HG02970 (cell line): ENCODE data around the gene NFATC4.
"Not testable (repeated sequence)": the region's sequence is repeated elsewhere in the genome, so short reads cannot be mapped to it uniquely, and the experiment has no call there.

Experiments used
- ATAC-seq: cut with Tn5 transposase; IDR thresholded peaks from one replicate; pipeline ENCODE4 v1.9.1; 2021; ENCODE audit warnings: mild to moderate bottlenecking, moderate library complexity, moderate number of reproducible peaks; ENCODE audit not compliant: unreplicated experiment, low FRiP score

Gene NFATC4

GRCh38 chr14:24338843-24339242 is 29.1 kb upstream of the NFATC4 start:
- no peak for ATAC-seq

DNA sequence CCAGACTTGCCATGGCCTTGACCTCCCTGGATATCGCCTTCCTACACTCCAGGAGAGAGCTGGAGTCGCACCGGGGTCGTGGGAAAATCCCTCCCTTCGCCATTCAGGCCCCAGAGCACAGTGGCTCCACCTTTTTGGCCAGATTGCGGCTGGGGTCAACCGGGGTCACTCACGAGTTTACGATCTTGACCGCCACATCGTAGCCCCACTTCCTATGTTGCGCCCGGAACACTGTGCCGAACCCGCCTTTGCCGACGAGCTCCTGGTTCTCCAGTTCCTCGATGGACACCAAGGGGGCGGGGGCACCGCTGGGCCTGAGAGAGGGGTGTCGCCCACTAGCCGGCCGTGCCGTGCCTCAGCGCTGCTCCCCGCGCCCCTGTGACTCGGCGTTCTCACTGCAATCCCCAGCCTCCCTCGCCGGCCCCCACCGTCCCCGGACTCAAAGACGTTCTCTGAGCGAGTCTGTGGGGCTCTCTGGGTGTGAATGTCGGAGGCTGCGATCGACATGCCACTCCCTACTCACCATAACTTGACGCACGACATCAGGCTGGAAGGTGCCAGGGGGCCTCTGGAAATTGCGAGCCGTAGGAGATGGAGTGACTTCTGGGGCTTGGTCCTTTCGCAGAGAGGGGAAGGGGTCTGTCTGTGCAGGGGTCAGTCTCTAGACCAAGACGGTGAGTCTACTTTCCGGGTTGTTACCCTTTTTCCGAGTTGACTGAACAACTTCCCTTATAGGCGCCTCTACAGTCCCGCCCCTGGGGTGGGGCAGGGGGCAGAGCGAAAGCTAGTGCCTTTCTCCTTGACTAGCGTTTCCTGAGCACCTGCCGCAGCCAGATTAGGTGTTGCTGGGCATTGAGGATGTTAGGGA is 28.5 kb upstream of the NFATC4 start, which contains the start of gene RIPK3:
RIPK3 (minus strand) TSS at position 708 of the 868 bp plus-strand sequence; CDS start at position 543, 165 bp downstream.
- no peak for ATAC-seq

- ATAC-seq: no peak
Observed at GRCh38 chr14:24340606-24341005, 27.4 kb upstream of the NFATC4 start.

DNA sequence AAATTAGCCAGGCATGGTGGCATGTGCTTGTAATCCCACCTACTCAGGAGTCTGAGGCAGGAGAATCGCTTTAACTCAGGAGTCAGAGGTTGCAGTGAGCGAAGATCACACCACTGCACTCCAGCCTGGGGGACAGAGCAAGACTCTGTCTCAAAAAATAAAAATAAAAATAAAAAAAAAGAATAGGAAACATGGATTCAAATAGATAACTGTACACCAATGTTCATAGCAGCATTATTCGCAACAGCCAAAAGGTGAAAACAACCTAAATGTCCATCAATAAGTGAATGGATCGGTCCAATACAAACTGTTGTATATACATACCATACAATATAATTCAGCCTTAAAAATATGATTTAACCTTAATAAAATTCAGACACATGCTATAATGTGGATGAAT is 25.1 kb upstream of the NFATC4 start:
- ATAC-seq: no peak

GRCh38 chr14:24343795-24344660 is 24.0 kb upstream of the NFATC4 start:
- no peak for ATAC-seq

GRCh38 chr14:24347134-24347533 is 20.9 kb upstream of the NFATC4 start:
- no peak for ATAC-seq

GRCh38 chr14:24348186-24348585 is 19.8 kb upstream of the NFATC4 start:
- no peak for ATAC-seq

GRCh38 chr14:24349742-24350141 is 18.2 kb upstream of the NFATC4 start:
- ATAC-seq: no peak

- ATAC-seq: no peak
Observed at GRCh38 chr14:24351517-24351916, 16.5 kb upstream of the NFATC4 start.

DNA sequence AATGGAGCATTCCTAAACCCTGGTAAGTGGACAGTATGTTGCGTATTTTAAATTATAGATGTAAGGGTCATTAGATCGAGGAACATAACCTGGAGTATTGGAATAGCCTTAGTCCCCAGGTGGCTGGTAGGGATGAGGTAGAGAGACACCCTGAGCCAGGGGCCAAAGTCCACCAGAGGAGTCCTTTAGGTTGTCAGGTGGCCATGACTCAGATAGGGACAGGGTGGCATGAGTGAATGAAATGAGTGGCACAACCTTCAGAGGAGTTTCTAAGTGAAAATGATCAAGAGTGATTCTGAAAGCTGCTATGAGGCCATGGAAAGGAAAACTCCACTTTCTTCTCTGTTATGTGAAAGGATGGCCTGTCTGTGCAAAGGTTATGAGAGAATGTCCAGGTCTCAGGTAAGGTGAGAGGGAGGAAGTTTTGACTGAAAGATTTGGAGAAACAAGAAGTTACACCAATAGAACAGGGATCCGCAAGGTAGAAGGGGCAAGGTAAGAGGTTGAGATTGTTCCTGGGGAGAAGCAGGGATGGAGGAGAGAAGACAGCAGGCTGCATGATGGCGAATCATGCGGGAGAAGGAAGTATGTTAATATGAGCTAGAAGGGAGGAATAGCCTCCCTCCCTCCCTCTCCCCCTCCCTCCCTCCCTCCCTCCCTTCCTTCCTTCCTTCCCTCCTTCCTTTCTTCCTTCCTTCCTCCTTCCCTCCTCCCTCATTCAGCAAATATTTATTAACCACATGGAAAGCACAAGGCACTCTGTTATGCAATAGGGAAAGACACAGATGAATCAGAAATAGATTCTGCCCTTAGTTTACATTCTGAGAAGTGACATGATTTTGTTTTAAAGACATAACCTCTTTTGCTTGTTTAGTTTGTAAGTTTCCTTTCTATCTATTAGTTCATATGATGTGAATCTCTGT is 14.2 kb upstream of the NFATC4 start:
- no peak for ATAC-seq

DNA sequence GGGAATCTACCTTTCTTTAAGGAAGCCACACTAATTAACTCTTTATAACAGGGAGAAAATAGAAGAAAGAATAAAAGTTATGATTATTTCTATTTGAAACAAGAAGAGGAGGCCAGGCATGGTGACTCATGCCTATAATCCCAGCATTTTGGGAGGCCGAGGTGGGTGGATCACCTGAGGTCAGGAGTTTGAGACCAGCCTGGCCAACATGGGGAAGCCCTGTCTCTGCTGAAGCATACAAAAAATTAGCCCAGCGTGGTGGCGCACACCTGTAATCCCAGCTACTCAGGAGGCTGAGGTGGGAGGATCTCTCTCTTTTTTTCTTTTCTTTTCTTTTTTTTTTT is 13.5 kb upstream of the NFATC4 start:
- not testable (repeated sequence) for ATAC-seq

GRCh38 chr14:24355009-24355408 is 13.0 kb upstream of the NFATC4 start:
- no peak for ATAC-seq

DNA sequence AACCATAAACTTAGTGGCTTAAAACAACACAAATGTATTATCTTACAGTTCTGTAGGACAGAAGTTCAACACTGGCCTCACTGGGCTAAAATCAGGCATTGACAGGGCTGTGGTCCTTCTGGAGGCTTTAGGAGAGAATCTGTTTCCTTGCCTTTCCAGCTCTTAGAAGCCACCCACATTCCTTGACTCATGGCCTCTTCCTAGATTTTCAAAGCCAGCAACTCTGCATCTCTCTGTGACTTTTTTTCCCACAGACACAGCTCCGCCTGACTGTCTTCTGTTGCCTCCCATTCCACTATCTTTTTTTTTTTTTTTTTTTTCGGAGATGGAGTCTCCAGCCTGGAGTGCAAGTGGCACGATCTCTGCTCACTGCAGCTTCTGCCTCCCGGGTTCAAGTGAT is 11.8 kb upstream of the NFATC4 start:
- no peak for ATAC-seq

- no peak for ATAC-seq
Observed at GRCh38 chr14:24360281-24360680, 7.7 kb upstream of the NFATC4 start.

DNA sequence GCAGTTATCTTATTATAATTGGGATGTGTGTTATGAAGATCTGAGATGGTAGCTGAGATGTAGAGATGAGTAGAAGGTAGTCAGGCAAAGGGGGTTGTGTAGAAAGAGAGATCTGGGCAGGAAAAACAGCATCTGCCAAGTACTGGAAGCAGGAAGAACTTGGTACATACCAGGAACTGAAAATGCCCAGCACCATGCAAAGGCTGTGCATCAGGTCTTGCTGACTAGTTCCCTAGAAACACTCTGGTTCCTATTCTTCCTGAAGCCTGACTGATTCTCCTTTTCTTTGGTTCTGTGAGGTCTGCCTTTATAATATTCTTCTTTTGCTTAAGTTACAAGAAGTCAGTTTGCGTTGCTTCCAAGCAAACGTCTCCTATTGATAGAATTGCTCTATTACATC is 6.7 kb upstream of the NFATC4 start:
- ATAC-seq: no peak

DNA sequence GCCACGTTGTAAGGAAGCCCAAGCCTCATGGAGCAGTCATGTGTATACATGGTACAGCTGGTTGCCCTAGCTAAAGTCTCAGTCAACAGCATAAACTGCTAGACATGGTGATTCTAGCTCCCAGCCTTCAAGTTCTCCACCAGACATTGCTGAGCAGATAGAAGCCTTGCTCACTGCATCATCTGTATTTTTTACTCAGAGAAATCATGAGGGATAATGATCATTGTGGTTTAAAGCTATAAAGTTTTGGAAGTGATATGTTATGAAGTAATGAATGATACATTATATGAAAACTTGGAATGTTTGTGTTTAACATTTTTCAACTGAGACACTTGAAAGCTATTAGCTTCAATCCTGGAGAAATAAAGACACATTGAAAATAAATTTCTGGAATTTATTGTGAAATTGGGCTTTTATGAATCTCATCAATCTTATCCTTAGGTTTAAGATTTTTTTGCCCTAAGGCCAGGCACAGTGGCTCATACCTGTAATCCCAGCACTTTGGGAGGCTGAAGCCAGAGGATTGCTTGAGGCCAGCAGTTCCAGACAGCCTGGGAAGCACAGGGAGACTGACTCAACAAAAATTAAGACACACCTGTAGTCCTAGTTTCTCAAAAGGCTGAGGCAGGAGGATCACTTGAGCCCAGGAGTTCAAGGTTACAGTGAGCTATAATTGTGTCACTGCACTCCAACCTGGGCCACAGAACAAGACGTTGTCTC is 5.6 kb upstream of the NFATC4 start:
- no peak for ATAC-seq

DNA sequence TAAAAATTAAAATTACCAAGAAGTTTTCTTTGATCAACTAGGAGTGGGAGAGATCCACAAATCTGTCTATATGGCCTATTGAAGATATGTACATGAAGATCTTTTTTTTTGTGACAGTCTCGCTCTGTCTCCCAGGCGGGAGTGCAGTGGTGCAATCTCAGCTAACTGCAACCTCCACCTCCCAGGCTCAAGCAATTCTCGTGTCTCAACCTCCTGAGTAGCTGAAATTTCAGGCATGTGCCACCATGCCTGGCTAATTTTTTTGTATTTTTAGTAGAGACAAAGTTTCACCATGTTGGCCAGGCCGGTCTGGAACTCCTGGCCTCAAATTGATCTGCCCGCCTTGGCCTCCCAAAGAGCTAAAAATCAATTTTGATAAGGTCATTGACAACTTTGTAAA is 4.6 kb upstream of the NFATC4 start:
- no peak for ATAC-seq

- ATAC-seq: no peak
Observed at GRCh38 chr14:24364841-24365240, 3.1 kb upstream of the NFATC4 start.

DNA sequence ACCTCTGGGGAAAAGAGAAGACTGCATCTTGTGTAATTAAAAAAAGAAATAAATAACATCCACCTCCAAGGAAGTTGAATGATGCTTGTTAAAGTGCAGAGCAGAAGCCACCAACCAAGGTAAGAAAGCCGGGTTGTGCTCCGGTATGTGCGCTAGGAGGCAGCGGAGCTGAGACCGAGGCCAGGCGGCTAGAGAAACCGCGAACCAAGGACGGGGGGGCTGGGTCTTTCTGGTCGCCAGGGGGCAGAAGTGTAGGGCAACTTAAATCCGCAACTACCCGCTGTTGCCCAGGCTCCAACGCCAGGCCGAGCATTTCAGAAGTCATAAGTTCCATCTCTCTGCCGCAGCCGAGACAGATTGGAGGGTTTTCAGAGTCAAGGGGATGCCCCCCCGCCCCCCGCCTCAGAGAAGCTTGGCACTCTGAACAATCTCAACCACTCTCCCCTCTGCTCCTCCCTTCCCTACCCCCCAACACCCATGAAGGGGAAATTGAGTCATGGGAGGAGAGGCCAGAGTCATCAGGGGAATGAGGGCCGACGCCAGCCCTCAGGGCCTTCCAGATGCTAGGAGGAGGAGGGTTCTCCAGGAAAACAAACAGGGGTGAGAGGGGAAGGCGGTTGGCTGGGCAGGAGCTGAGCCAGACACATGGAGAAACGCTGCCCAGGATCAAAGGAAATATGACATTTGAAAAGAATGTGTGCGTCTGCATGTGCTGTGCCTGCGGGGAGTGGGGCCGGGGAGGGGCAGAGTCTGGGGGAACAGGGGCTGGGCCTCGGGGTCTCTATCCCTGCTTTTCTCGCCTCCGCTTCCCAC is 2.2 kb upstream of the NFATC4 start:
- no peak for ATAC-seq
